ENCODE results near the gene ALPL.

DNA sequence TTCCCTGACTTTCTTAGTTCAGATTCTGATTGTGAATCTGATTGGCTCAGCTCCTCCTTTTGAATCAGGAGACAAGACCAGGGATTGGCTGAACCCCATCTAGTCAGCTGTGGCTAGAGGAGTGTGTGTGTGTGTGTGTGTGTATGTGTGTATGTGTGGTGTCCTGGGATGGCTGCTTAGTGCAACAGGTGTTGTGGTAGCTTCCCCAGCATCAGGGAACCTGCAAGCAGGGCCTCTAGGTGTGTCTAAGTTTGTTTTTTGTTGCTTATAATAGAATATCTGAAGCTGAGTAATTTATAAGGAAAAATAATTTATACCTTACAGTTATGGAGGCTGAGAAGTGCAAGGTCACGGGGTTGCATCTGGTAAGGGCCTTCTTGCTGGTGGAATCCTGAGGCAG, 13.2 kb upstream of the ALPL start:
- no peak for TF ChIP-seq CTCF (IDR thresholded peaks at IDR 0.05; ENCODE audit: insufficient read depth, low read length, poor library complexity, severe bottlenecking)
- TF ChIP-seq EZH2phosphoT487 (conservative IDR thresholded peaks at IDR 0.05; ENCODE audit: low read length), result no peak
